Right renal cortex interstitium (tissue), 3 donors: ENCODE data around the gene YIPF1. TPM values are rescaled to one million over a fixed set of nuclear protein-coding genes. Genes with fewer than 3 reads are reported as not detected.

Source experiments
- polyA plus RNA-seq, 3 donors: library from polyadenylated mRNA; unstranded; fragments of 120-200 nt; gene quantifications; one replicate each; pipeline ENCODE4 v1.2.1, GENCODE V29; 2013; ENCODE audit not compliant: insufficient read length in 3 of 3

YIPF1 gene
- polyA plus RNA-seq, 3 donors: 38.1 to 40.9 (median 40.0) TPM

Other genes starting within 250 kb of the YIPF1 start
- 1 to 10 TPM; 1.5 to 1.9 (median 1.7) TPM for gene GLIS1, start 150.6 kb downstream of the YIPF1 start, polyA plus RNA-seq
- 10 to 100 TPM; 30.7 to 31.7 (median 31.7) TPM for gene NDC1, start 51.5 kb downstream of the YIPF1 start, polyA plus RNA-seq
- gene DIO1, start 4.4 kb upstream of the YIPF1 start, polyA plus RNA-seq: 10 to 100 TPM in 1 of 3 donors, 1 to 10 TPM in 2; 5.6 to 12.2 (median 9.8) TPM
- gene IFT25, start 55.9 kb upstream of the YIPF1 start, polyA plus RNA-seq: 10 to 100 TPM; 46.7 to 48.4 (median 47.4) TPM
- 10 to 100 TPM; 43.7 to 49.9 (median 46.9) TPM for gene LRRC42, start 56.6 kb upstream of the YIPF1 start, polyA plus RNA-seq
- not detected for gene LDLRAD1, start 128.4 kb upstream of the YIPF1 start, polyA plus RNA-seq
- gene TMEM59, start 163.4 kb upstream of the YIPF1 start, polyA plus RNA-seq: 100 to 1,000 TPM; 414 to 445 (median 423) TPM
- 1 to 10 TPM; 7.8 to 9.1 (median 8.5) TPM for gene TCEANC2, start 163.8 kb upstream of the YIPF1 start, polyA plus RNA-seq